Measurements from ENCODE around the gene CHST14. TPM values are rescaled to one million over a fixed set of nuclear protein-coding genes. Genes with fewer than 3 reads are reported as not detected.

The CHST14 gene
- total RNA-seq, 1 donor from 2014 or later = 45.7 TPM

DNA sequence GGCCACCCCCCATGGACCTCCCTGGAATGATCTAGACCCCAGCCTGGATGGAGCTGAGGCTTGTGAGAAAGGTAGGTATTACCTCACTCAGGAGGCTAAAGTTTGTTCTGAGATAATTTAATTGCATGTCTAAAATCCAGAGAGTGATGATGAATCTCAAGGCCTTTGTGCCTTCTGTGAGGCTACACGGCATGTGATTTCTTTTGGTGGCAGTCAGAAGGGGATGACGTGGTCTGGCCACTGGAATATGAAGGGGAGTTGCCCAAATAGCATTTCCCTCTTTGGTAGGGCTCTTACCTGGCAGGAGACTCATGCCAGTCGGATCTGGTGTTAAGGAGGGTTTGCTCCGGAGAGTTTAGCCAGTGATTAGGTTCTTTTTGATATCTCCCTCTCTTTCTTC is 27.5 kb upstream of the CHST14 start:
- DNase-seq (ENCODE audit: low spot score) = no peak
- Mint-ChIP-seq H3K9me3 (ENCODE audit: low read depth) (no peaks in the 10 kb centered on the region), H3K27ac (ENCODE audit: unreplicated experiment) (no peak overlapping the region), H3K36me3 (ENCODE audit: low read depth) (no peaks in the 10 kb centered on the region), H3K27me3 (ENCODE audit: low read depth) (no peaks in the 10 kb centered on the region), H3K4me3 (ENCODE audit: unreplicated experiment) (no peak overlapping the region), H3K4me1 (ENCODE audit: low read depth) (peaks cover 52% of the 10 kb centered on the region)
- TF ChIP-seq, protein P1, sequence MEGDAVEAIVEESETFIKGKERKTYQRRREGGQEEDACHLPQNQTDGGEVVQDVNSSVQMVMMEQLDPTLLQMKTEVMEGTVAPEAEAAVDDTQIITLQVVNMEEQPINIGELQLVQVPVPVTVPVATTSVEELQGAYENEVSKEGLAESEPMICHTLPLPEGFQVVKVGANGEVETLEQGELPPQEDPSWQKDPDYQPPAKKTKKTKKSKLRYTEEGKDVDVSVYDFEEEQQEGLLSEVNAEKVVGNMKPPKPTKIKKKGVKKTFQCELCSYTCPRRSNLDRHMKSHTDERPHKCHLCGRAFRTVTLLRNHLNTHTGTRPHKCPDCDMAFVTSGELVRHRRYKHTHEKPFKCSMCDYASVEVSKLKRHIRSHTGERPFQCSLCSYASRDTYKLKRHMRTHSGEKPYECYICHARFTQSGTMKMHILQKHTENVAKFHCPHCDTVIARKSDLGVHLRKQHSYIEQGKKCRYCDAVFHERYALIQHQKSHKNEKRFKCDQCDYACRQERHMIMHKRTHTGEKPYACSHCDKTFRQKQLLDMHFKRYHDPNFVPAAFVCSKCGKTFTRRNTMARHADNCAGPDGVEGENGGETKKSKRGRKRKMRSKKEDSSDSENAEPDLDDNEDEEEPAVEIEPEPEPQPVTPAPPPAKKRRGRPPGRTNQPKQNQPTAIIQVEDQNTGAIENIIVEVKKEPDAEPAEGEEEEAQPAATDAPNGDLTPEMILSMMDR (IDR thresholded peaks at IDR 0.05) = no peak

DNA sequence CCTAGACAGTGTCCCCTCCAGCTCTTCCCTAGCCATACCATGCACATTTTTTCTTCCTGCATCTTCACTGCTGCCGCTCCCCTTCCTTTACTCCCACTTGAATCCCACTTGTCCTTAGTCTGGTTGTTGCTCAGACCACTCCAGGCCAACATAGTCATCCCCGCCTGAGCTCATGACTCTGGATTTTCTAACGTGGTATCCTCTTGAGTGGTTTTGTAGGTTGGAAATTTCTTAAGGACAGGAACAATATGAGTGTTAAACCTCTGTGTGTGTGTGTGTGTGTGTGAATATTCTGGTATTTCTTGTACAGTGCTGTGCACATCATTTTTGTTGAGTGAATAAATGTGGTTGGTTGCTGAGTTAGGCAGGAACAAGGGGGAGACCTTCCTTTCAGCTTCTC is 26.9 kb upstream of the CHST14 start:
- H3K4me3 Mint-ChIP-seq (ENCODE audit: unreplicated experiment) = no peak overlapping the region
- TF ChIP-seq, protein P1 (IDR thresholded peaks at IDR 0.05) = no peak
- no peak for DNase-seq (ENCODE audit: low spot score)
- no peak overlapping the region for H3K27ac Mint-ChIP-seq (ENCODE audit: unreplicated experiment)
- no peaks in the 10 kb centered on the region for H3K36me3 Mint-ChIP-seq (ENCODE audit: low read depth)
- no peaks in the 10 kb centered on the region for H3K9me3 Mint-ChIP-seq (ENCODE audit: low read depth)
- peaks cover 46% of the 10 kb centered on the region for H3K4me1 Mint-ChIP-seq (ENCODE audit: low read depth)
- H3K27me3 Mint-ChIP-seq (ENCODE audit: low read depth) = no peaks in the 10 kb centered on the region

DNA sequence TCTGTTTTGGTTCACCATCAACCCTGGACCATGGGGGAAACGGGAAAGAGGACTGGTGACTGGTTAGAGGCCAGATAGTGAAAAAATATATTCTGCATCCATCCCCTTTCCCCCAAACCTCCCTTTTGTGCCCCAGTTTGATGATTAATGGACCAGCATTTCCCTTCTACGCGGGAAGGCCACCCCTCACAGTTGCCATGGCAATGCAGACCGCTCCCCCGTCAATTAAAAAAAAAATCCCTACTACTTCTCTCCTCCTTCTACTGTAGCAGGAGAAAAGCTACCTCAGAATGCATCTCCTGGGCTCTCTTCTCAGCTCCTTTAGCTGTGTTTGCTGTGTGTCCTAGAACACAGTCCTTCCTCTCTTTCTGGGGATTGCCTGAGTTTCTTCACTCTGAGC is 26.0 kb upstream of the CHST14 start:
- TF ChIP-seq, protein P1 (IDR thresholded peaks at IDR 0.05) = no peak
- Mint-ChIP-seq H3K4me3 (ENCODE audit: unreplicated experiment) (no peak overlapping the region), H3K4me1 (ENCODE audit: low read depth) (peaks cover 42% of the 10 kb centered on the region), H3K9me3 (ENCODE audit: low read depth) (no peaks in the 10 kb centered on the region), H3K36me3 (ENCODE audit: low read depth) (no peaks in the 10 kb centered on the region), H3K27me3 (ENCODE audit: low read depth) (no peaks in the 10 kb centered on the region), H3K27ac (ENCODE audit: unreplicated experiment) (no peak overlapping the region)
- DNase-seq (ENCODE audit: low spot score) = no peak

DNA sequence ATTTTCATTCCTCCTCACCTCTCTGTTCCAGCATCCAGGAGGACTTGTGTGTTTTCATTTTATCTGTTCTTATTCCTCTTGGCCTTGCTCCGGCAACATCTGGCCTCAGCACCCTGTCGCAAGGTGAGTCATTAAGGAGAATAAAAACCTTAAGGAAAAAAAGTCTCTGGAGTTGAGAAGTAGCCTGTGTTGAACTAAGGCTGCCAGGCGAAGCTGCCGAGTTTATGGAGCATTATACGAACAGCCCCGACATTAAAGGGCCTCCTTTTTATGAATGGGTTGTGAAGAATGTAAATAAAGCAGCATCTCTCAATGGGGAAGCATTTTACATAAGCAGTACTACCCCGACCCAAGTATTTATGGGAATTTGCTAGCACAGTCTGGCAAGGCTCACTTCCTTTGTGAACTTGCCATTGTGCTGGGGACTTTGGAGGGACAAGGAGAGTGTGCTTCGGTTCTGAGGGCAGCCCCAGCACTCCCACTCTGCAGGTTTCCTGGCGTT is 25.3 kb upstream of the CHST14 start:
- Mint-ChIP-seq H3K27ac (ENCODE audit: unreplicated experiment) (no peak overlapping the region), H3K27me3 (ENCODE audit: low read depth) (no peaks in the 10 kb centered on the region), H3K9me3 (ENCODE audit: low read depth) (no peaks in the 10 kb centered on the region), H3K36me3 (ENCODE audit: low read depth) (no peaks in the 10 kb centered on the region), H3K4me3 (ENCODE audit: unreplicated experiment) (no peak overlapping the region), H3K4me1 (ENCODE audit: low read depth) (peaks cover 38% of the 10 kb centered on the region)
- TF ChIP-seq, protein P1 (IDR thresholded peaks at IDR 0.05) = no peak
- DNase-seq (ENCODE audit: low spot score) = no peak

DNA sequence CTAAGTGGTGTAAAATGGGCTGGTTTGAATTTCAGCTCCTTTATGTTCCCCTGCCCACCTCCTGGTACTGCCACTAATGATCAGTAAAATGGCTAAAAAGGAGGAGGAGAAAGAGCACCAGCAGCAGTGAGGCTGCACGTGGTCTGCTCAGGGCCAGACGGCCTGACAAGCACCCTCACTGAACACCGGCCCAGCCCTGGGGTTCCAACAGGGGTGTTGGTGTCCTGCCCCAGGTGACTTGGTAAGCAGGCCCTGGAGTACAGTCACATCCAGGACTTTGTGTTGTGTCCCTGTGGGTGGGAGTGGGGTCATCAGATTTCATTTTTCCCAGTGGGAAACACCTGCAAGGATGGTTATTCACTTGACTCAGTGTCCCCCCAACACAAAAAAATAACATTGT is 24.6 kb upstream of the CHST14 start:
- DNase-seq (ENCODE audit: low spot score) = no peak
- Mint-ChIP-seq H3K27ac (ENCODE audit: unreplicated experiment) (no peak overlapping the region), H3K27me3 (ENCODE audit: low read depth) (no peaks in the 10 kb centered on the region), H3K4me1 (ENCODE audit: low read depth) (peaks cover 39% of the 10 kb centered on the region), H3K36me3 (ENCODE audit: low read depth) (peaks cover 1% of the 10 kb centered on the region), H3K9me3 (ENCODE audit: low read depth) (no peaks in the 10 kb centered on the region), H3K4me3 (ENCODE audit: unreplicated experiment) (no peak overlapping the region)
- TF ChIP-seq, protein P1 (IDR thresholded peaks at IDR 0.05) = no peak

Measured in chondrocyte (in vitro differentiated cells).